Fibroblast of peridontal ligament (primary cell): ENCODE measurements around the gene AUTS2.

Experiments
- DNase-seq: peaks from one replicate; pipeline ENCODE4 v3.0.0-alpha.2; 2010; ENCODE audit errors: extremely low read depth

The AUTS2 gene

DNA sequence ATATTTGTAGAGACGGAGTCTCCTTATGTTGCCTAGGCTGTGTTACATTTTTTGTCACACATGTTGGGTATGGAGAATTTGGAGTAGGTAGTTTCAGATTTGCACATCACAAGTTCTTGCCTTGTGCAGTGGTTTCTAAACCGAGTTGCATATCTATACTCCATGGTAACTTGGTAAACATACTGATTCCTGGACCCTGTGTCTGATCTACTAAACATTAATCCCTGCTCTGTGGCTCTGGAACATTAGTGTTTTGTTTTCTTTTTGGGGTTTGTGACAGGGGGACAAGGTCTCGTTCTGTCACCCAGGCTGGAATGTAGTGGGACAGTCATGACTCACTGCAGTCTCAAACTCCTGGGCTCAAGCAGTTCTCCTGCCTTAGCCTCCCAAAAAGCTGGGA is 24.7 kb downstream of the AUTS2 start:
- no peak for DNase-seq

DNA sequence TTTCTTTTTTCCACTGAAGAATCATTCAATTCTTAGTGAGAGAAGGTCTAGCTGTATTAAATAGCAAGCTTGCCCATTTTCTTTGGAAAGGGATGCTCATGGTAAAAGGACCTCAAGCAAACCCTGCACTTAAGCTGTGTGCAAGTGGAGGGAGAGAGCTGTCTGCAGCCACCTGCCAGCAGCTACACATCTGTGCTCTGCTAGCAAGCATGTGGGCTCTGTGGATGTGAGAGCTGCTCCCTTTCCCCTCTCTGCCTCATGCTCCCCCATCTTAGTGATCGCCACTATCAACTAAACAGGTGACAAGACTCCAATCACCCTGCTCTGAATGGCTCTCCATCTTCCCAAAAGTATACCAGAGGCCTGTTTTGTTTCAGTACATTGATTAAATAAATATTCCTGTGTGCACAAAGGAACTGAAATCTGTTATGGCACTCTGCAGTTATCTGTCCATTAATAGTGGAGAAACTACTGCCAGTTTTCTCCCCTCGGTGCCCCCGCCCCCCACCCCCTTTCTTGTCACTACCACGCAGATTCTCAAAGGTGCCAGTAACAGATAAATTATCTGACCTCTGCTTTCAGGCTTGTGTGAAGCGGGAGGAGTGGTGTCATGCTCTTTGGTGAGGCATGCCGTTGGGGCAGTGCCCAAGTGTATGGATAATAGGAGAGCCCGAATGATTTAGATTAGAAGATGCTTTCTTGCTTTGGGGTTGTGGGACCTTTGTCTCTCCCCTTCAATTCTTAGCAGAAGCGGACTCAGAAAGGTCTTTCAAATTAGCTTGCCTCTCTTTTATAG is 26.4 kb downstream of the AUTS2 start:
- no peak for DNase-seq

DNA sequence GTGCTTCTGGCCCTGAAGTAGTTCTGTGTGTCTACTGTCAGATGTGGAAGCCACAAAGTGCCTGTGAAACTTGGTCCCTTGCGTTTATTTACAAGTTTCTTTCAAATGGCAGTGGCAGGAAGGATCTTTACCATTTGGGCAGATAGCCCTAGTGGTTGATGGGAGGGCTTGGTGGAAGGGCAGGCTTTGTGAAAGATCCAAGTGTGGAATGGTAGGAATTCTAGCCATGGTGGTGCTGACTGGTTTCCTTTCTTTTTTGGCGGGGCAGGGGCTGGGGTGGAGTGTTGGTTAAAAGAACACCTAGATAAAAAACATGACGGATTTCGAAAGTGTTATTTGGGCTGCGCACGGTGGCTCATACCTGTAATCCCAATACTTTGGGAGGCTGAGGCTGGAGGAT is 27.0 kb downstream of the AUTS2 start:
- DNase-seq, result no peak

DNA sequence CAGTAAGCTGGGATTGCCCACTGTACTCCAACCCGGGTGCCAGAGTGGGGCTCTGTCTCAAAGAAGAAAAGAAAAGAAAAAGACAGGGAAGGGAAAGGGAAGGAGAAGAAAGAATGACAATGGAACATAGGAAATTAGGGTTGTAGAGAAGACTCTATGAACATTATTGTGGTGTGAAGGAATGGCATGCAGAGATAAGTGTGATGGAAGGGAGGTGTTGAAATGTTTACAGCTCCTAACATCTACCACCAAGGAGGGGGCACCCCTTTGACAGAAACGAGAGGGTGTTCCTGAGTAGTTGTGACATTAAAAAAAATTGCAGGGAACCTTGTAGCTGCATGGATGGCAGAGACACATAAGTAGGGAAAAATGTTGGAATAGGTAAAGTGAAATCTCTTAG is 27.5 kb downstream of the AUTS2 start:
- no peak for DNase-seq

DNA sequence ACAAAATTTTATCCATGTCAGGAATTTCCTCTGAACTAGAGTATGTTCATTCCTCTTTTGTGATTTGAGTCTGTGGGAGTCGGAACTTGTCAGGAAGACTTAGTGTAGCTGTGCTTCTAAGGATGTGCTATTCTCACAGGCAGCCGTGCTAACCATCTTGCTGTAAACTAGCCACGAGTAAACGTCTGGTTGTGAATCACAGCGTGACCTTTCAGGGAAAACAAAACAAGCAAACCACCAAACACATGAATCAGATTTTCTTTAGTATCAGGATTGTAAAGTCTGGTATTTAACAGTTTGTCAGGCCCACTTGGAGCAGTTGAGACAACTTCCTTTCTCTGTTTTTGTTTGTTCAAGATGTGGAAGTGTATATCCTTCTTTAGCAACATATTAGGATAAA is 32.0 kb downstream of the AUTS2 start:
- DNase-seq, result peak; percentile 52

DNA sequence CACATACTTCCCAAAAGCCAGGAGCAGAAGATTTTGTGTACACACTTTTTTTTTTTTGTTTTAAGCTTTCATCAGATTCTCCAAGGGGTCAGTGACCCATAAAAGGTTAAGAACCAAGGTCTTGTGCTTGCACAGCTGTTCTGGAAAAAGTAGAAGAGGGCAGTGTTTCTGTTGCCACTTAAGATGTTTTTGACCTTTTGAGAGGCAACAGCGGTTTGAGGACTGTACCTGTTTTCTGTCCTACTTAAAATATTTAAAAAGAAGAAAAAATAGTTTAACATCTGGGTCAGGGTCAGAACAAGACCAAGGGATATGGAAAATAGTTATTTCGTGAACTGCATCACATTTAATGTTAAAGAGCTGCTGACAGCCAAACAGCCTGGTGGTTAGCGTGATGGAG is 32.9 kb downstream of the AUTS2 start:
- no peak for DNase-seq

DNA sequence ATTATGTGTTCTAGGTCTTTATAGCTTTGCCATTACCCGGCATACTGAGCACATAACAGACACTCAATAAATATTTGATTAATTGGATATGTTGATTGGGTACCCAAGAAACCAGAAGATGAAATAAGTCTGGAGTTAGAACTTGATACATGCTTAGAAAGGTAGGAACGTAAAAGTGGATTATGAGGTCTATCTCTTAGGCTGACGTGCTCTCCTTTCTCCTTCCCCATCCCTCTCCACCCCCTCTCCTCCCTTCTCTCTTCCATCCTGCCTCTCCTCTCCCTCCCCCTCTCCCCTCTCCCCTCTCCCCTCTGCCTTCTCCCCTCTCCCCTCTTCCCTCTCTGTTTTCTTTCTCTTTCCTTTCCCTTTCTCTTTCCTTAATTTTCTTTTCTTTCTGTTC is 34.0 kb downstream of the AUTS2 start:
- DNase-seq, result no peak

DNA sequence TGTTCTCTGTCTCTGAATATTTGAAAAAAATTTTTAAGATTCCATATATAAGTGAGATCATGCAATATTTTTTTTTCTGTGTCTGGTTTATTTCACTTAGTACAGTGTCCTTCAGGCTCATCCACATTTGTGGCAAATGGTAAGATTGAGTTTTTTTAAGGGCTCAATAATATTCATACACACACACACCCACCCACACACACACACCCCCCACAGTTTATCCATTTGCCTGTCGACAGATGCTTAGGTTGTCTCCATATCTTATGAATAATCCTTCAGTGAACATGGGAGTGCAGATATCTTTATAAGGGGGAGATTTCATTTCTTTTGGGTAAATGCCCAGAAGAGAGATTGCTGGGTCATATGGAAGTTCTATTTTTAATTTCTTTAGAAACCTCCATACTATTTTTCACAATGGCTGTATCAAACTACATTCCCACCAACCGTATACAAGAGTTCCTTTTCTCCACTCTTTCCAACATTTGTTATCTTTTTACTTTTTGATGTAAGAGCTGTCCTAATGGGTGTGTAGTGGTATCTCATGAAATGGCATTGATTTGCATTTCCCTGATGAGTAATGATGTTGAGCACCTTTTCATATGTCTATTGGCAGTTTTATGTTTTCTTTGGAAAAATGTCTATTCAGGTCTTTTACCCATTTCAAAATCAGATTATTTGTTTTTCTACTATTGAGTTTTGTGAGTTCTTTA is 35.0 kb downstream of the AUTS2 start:
- DNase-seq, result no peak

DNA sequence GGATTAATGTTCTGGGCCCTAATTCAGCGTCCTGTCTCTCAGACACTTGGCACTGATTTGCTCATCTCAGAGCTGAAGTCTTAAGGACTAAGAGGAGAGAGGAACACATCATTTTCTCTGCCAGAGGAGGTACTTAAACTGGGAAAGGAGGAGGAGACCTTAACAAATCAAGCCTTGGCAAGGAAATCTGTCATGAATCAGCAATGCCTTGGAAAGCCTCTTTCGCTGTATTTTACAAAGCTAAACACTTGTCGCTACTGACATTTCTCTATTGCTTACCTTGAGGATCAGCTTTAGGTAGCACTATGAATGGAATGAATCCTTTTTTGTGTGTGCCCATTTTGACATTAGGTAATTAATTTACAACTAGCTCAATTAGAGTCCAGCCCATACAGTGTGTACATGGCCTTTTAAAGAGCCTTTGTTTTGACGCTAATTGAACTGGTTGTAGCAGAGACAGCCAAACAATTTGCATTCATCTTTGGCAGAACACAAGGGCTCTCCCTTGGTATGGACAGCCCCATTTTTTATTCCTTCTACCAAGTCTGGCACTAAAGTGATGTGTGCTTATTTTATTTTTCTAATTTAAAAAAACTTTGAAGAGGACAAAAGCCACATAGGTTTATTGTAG is 37.4 kb downstream of the AUTS2 start:
- no peak for DNase-seq

DNA sequence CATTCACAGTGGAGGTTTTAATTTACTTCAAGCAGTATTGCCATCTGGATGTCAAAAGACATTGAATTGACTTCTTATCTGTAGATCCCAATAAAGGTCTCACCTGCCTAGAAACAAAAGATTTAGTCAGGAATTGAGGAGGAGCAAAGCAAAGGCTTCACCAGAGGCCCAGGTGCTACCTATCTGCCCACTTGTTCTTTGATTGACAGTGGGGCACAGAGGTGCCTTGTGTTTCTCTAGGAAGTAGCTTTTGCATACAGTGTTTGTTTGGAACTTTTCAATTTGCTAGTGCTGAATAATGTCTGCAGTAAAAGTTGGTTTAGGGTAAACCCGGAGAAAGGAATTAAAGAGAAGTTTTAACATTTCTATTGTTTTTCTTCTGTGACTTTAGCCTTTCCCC is 40.4 kb downstream of the AUTS2 start:
- no peak for DNase-seq

DNA sequence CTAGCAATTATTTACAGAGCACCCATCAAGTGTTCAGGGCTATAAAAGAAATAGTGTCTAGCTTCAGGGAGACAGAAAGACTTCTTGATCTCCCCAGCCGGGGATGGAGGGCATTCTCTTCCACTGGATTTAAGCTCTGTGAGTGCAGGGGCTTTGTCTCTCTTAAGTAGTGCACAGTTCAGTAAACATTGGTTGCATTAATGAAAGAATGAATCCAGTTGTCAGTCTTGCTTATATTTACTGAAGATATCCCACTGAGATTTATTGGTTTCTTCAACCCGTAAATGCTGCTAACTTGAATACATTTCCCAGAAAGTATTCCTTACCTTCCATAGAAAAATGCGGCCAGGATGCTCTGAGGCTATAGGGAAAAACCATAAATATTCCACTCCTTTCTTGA is 41.9 kb downstream of the AUTS2 start:
- no peak for DNase-seq

DNA sequence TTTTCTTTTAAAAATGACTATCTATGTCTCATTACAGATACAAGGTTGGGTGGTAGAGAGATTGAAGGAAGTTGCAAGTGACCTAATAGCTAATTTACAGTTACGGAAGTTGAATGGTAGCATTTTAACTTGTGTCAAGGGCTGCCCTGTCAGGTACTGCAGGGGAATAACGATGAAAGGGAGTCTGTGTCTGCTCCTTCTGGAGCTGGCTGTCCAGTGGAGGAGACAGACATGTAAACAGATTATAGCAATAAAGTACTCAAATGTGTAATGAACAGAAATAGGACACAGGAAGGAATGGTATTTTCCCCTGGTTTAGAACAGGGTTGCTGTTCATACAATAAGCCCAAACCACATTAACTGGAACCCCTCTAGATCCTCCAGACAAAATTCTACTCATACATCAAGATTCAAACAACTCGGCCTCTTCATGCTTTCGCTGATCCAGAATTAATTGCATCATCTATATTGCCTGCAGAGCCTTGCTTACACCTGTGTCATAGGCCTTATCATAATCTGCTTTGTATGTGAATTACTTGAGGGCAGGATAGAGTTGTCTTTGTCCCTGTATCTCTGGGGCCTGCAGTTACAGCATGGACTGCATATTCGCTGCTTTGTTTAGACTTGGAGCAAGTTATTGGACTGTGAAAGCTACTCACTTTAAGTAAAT is 42.8 kb downstream of the AUTS2 start:
- DNase-seq, result no peak

DNA sequence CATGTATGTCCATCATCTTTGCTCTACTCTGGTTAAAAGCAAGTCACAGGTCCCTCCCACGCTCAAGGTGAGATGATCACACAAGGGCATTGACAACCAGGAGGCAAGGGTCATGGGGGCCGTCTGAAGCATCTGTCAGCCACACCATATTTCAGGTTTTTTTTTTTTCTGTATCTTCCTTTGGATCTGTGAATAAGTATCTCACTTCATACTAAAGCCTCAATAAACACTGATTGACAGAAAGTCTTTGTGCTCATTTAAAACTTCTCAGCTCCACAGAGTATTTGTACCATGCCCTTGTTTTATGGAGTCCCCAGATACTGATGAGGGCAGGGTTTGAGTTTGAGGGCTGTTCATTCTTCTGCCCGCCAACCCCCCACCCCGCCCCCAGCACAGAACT is 45.0 kb downstream of the AUTS2 start:
- no peak for DNase-seq

DNA sequence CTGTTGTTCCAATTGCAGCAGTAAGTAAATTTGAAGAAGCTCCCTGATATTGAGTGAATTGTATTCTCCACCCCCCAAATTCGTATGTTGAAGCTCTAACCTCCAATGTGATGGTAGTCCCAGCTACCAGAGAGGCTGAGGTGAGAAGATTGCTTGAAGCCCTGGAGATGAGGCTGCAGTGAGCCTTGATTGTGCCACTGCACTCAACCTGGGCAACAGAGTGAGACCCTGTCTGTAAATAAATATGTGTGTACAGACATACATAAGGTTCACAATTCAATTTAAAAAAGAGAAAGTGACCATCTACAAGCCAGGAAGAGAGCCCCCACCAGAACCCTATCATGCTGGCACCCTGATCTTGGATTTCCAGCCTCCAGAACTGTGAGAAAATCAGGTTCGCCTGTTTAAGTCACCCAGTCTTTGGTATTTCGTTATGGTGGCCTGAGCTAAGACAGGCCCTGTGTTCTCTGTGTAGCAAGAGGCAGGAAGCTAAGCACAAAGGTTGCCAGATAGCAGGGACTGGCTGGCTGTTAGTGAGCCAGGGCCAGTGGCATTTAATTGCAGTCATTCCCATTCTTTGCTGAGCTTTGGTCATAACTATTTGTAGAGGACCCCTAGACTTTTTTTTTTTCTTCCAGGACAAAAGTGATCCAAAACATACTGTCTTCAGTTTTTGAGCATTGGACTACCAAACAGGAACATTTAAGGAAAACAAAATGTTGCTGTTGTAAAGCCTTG is 45.6 kb downstream of the AUTS2 start:
- DNase-seq, result no peak

DNA sequence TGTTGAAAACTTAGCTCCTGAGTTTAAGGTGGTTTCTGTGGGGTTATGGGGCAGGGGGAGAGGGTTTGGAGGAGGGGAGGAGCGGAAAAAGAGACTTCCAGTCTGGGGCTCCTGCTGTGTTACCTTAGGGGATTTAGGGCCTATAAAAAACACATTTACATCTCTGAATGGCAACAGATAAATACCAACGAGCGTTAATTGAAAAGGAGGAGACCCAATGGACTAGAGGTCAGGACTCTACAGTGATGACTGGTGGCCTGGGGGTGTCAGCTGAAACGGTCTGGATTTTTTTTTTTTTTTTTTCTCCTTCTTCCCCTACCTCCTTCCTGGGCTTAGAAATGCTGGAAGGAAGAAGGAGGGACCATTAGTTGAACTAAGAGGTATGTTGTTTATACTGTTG is 47.4 kb downstream of the AUTS2 start:
- no peak for DNase-seq

DNA sequence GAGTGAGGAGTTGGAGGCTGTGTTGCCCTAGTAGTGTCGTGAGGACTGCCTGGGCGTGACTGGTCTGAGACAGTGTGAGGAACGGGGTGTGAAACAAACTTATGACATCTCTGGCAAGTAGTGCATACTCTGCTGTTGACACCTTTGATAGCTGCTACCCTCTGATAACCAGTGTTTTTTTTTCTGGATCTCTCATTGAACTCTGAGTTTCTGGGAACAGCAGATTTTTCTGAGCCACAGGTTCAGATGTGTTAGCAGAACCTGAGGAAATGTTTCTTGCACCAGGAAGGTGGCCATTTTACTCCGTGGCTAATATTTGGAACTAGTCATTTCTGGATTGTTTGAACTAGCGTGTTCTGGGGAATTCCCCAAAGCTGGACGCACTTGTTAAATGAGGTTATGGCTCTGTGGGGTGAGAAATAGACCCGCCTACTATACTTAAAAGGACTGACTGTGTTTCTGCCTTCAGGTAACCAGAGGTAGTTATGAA is 52.9 kb downstream of the AUTS2 start:
- DNase-seq, result no peak

DNA sequence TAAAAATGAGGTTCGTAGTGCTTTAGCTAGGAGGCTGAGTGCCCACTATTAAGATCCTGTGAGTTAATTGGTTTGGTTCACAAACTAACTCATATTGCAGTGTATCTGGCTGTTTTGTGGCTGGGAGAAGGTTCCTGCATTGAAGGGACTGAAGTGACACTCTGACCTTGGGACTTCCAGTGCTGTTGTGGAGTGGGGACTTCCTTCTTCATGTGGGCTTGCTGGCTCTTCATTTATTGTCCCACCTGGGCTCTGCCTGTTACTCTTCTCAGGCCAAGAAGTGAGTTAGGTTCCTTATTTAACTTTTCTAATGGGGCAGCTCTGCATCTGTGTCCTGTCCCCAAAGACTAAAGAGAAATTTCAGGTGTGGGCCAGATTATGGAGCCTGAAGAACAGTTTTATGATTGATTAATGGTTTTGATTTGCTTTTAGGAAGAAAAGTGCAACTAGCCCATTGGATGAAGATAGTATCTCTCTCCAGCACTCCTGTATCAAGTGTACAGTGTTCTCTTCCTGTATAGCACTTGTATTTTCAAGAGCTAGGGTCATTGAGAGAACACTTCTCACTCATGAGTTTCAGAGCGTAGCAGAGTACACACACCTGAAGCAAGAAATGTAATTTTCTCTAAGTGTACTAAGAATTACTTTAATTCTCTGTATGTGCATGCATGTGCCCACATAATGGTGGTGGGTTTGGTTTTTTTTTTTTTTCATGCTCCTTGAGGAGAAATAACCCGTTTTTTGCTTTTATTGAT is 54.8 kb downstream of the AUTS2 start:
- no peak for DNase-seq

DNA sequence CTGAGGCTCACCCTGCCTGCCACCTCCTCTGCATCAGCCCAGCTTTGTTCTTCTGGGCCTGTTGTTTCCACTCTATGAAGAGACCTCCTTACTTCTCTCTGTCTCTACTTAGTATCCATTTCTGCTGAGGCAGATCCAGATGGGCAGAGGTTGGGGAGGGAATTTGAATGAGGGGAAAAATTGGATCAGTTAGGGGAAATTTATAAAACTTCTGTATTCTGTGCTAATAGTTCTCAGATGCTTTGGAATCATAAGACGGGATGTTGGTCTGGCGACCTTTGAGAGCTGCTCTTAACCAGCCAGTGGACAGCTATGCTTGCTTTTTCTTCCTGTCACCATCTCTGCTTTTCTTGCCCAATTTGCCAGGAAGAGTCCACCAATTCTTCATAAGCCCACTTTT is 55.5 kb downstream of the AUTS2 start:
- DNase-seq, result no peak

DNA sequence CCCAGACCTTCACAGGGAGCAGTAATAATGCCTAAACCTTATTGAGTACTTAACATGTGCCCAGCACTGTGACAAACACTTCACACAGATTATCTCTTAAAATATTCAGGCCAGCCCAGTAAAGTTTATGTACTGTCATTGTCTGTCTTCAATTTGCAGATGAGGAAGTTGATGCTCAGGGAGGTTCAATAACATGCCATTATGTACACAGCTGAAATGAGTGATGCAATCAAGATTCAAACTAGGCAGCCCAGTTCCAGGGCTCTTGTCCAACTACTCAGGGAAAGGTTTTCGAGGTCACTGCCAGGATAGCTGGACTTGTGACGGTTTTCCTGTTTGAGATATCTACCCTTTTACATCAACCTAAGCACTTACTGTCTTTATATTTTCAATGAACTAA is 56.1 kb downstream of the AUTS2 start:
- DNase-seq, result peak; percentile 26

DNA sequence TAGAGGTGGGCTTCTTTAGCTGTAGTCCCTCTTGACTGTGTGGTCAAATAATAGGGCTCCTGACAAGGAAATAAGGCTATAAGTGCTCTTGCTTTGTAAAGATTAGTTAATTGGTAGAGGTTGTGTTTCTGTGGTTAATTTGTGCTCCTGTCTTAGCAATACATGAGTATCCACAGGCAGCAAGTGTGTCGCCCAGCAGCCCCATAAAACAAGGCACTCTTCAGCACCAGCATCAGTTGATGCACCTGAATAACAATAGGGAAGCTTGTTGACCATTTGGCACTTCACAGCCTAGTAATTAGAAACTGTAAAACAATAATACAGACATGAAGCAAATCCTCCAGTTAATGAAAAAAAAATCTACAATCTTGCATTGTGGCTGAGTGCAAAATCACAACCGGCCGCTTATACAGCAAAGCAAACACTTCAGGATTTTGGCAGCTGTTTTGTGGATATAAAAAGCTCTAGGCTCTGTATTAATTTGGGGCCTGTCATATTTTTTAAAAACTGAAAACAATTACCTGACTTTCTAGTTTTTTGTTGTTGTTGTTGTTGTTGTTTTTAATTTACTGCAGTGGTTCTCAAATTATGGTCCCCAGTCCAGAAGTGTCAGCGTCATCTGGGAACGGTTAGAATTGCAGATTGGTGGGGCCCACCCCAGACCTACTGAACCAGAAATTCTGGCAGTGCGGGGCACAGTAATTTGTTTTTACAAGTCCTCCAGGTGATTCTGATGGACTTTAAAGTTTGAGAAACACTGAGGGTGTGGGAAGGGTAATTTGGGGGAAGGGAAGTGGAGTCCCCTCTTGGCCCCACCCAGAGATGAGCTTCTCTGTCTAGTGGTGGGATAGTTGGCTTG is 56.8 kb downstream of the AUTS2 start:
- no peak for DNase-seq
